ENCODE results near the gene GUCY1A2.

Gene GUCY1A2

GRCh38 chr11:107006076-107006833 lies 12.0 kb downstream of the GUCY1A2 start:
- DNase-seq (ENCODE audit: extremely low spot score, insufficient read length, low read depth) (no peak), FAIRE-seq (no peak)

DNA sequence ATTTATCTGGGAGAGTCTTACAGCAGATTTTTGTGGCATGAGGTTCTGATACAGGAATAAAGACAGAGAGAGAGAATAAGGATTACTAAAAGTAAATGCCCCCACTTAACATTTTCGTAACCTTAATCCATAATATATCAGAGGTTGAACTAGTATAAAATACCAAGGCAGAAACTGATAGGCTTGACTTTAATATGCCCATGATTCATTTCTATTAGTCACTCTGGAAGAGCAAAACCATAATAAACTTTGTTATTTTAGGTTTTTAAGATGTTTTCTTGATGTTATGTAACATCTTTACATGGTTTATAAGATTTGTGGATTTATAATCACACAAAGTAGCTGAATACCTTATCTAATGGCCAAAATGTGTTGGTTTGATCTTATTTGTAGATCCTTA lies 19.1 kb downstream of the GUCY1A2 start:
- FAIRE-seq = no peak
- no peak for DNase-seq (ENCODE audit: extremely low spot score, insufficient read length, low read depth)

GRCh38 chr11:106998916-106999188 lies 19.4 kb downstream of the GUCY1A2 start:
- DNase-seq (ENCODE audit: extremely low spot score, insufficient read length, low read depth) = no peak
- no peak for FAIRE-seq

DNA sequence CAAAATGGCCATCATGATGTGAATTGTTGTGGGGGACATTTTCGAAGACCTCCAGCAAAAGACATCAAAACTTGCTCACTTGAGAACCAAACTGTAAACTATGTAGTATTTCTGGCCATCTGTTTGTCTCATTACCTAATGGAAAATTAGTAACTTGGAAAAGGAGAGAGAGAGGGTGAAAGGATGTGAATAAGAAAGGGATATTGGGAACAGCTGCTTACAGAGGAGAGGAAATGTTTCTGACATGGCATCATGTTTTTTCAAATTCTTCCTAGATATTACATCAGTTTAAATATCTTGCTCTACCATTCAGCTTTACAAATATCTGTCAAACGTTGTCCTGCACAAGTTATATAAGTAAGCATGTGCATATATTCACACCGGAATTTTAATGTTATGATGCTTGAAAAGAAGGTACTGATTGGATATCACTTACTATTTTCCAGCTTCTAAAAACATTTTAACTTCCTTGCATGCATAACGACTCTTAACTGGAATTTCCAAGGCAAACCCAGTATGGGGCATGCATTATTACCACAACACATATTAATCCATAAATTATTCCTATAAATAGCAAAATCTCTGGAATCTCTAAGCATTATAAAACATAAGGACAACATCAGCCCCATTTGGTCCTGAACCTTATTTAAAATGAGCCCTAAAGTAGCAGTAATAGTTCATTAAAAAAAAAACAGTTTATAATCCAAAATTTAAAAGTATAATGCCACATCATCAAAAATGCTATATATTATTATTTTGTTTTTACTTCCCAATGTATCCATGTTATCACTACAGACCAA lies 20.0 kb downstream of the GUCY1A2 start:
- no peak for FAIRE-seq

GRCh38 chr11:106997227-106997626 lies 21.0 kb downstream of the GUCY1A2 start:
- FAIRE-seq (no peak), DNase-seq (ENCODE audit: extremely low spot score, insufficient read length, low read depth) (no peak)

More for the DNA sequence above, 20.0 kb downstream of the GUCY1A2 start:
- no peak for DNase-seq (ENCODE audit: extremely low spot score, insufficient read length, low read depth)

GRCh38 chr11:106996691-106997090 lies 21.6 kb downstream of the GUCY1A2 start:
- no peak for DNase-seq (ENCODE audit: extremely low spot score, insufficient read length, low read depth)
- FAIRE-seq = no peak

DNA sequence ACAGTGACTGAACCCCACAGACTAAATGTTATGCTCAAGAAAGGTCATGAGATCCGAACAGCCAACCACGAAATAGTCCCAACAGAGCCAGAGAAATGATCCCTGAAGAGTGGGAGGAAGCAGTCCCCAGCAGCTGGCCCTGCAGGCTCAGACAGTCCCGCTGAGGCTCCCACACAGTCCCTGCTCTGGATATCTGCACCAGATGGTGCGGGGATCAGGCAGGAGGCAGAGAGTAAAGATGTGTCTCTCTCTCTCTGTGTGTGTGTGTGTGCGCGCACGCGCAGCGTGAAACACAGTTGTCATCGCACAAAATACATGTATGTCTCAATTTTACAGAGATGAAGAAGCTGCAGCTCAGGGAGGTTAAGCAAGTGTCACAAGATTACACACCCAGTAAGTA lies 27.9 kb downstream of the GUCY1A2 start:
- DNase-seq (ENCODE audit: extremely low spot score, insufficient read length, low read depth) = no peak
- no peak for FAIRE-seq

GRCh38 chr11:106989078-106989455 lies 29.2 kb downstream of the GUCY1A2 start:
- FAIRE-seq = no peak
- no peak for DNase-seq (ENCODE audit: extremely low spot score, insufficient read length, low read depth)

DNA sequence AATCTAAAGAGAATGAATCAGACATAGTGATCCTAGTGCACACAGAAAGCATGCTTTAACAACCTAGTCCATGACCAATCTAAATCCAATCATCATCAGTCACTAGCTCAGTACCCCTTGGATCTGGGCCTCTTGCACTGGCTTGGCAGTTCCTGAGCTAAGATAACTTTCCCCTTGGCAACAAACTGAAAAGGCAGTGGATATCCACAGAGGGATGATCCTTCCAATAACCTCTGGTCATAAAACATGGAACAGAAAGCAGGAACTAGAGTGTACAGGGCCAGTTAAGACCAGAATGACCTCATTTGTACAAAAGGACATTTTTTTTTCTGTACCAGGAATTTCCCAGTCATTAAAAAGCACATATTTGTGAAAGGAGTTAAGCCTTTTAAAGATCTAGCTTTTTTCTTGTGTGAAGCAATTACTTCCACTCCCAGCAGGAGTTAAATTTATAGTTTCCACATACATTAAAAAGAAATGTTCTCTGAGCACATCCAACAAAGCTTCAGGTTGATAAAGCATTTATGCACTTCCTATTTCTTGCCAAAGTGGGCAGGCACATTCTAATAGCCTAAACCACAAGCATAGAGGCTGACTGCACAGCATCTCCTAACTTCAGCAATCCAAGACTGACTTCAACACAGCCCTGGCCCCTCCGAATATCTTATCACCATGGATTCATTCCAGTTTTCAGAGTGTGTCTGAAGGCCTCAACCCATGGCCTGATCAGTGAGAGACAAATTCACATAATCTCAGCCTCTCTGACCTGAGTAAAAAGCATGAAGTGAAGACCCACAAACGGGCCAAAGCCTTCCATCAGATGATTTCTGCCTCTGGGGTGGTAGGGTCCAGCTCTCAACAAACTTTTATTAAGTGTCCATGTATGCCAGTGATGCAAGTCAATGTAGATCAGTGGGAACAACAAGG lies 29.9 kb downstream of the GUCY1A2 start:
- DNase-seq (ENCODE audit: extremely low spot score, insufficient read length, low read depth) = no peak
- no peak for FAIRE-seq

GRCh38 chr11:106986673-106987072 lies 31.6 kb downstream of the GUCY1A2 start:
- DNase-seq (ENCODE audit: extremely low spot score, insufficient read length, low read depth) (no peak), FAIRE-seq (no peak)

DNA sequence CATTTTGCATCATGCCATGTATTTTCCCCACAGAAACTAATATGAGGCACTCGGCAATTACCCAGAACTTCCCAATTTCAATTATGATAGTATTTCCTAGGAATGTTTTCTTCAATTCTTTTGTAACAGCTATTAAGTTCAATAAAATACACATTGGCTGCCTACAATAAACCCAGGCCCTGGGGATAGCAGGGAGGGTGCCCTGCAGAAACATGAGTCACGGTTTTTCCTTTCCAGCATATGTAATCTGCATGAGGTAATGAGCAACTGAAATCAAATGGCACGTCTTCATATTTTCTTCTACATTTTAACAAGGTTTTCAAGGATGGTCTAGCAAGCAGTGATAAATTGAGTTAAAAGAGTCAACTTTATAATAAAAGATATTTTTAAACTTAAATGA lies 32.0 kb downstream of the GUCY1A2 start:
- DNase-seq (ENCODE audit: extremely low spot score, insufficient read length, low read depth) (no peak), FAIRE-seq (no peak)

DNA sequence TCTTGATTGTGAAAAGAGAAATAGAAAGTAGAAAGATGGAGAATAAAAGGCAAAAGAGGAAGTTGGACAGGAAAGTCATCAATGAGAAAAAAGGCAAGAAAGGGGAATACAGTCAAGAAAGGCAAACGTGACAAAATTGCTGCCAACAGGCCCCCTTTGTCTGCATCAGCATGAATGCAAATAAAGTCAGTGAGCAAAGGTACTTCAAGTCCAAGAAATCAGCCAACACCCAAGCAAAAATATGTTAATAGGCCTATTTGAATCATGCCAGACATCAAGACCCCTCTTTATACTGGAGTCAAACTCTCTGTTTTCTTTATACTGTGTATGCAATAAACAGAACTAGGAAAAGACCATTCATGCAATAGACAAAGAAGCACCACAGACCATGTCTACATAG lies 34.3 kb downstream of the GUCY1A2 start:
- FAIRE-seq = no peak

GRCh38 chr11:106983261-106983660 lies 35.0 kb downstream of the GUCY1A2 start:
- FAIRE-seq (no peak), DNase-seq (ENCODE audit: extremely low spot score, insufficient read length, low read depth) (no peak)

More for the DNA sequence above, 34.3 kb downstream of the GUCY1A2 start:
- no peak for DNase-seq (ENCODE audit: extremely low spot score, insufficient read length, low read depth)

DNA sequence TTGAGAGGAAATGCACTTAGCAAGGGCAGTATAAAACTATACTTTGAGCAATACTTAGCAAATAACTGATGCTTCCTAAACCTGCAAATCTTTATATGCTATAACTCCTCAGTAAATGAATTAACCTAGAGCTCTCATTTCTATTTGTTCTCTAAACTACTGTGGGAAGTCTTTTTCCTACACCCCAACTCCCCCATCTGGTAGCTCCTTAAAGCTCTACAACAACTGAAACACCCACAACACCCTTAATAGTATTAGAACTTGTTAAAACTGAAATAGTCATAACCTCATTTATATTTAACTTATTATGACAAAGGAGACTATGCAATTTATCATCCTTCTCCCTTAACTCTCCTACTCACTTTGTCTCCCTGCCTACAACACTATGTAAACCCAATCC lies 43.4 kb downstream of the GUCY1A2 start:
- no peak for DNase-seq (ENCODE audit: extremely low spot score, insufficient read length, low read depth)
- no peak for FAIRE-seq

DNA sequence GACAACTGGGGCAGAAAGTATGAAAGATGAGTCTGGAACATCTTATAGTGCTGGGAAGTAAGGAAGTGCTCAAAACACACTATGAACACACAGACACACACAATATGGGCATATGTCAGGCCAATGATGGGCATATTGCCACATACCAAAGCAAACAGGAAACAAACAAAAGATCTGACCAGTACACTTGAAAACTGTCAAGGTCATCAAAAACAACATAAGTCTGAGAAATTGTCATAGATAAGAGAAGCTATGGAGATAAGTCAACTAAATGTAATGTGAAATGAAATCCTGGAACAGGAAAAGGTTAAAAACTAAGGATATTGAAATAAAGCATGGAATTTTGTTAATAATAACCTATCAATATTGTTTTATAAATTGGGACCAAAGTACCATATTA lies 46.4 kb downstream of the GUCY1A2 start:
- DNase-seq (ENCODE audit: extremely low spot score, insufficient read length, low read depth) = no peak
- FAIRE-seq = no peak

GRCh38 chr11:106969644-106970355 lies 48.5 kb downstream of the GUCY1A2 start:
- no peak for DNase-seq (ENCODE audit: extremely low spot score, insufficient read length, low read depth)
- FAIRE-seq = no peak

DNA sequence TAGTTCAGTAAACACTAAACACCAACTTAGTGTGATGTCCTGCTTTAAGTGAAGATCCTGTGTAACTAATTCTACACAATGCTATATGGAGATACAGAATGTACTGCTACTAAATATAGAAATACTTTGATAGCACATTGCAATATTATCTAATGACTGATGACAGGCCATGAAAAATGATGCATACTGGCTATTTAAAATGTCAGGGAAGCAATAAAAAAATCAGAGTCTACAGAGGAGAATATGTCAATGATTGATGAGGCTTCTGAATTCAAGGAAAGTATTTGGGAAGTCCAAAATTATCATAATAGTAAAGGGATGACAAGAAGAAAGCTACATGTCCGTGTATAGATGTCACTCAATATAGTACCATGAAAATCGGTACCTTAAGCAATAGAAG lies 55.3 kb downstream of the GUCY1A2 start:
- no peak for DNase-seq (ENCODE audit: extremely low spot score, insufficient read length, low read depth)
- no peak for FAIRE-seq

DNA sequence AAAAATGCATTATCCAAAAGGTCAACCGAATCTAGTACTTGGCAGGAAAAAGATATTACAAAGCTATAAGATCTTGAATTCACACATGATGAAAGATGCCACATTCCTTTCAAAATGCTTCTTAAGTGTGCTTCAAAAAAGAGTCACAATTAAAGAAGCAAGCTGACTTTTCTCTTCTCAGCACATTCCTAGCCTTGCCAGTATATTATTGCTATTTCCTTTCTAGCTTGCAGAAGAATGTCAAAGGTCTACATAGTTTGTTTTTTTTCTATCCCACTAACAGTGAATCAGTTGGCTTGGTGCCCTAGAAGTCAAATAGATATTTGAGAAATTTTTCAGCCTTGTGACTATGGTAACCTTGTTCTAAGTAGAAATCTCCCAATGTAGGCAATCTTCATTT lies 56.8 kb downstream of the GUCY1A2 start:
- DNase-seq (ENCODE audit: extremely low spot score, insufficient read length, low read depth) = no peak

GRCh38 chr11:106961048-106961447 lies 57.2 kb downstream of the GUCY1A2 start:
- no peak for FAIRE-seq
- no peak for DNase-seq (ENCODE audit: extremely low spot score, insufficient read length, low read depth)

More for the DNA sequence above, 56.8 kb downstream of the GUCY1A2 start:
- FAIRE-seq = no peak

DNA sequence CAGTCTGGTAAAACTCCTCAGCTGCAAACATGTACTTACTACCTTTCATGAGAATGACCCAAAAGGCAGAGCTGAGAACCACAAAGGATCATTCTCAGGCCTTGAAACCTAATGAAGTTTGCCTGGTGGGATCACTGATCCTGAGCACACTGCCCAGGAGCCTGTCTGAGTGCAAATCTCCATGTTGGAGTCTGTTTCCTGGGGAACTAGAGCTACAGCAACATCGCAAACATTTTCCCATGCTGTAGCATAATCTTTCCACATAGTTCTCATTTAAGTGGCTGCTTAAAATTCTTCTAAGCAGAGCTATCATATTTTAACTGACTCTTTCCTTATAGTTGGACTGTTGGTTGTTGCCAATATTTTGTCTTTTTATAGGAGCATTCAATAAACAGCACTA lies 58.5 kb downstream of the GUCY1A2 start:
- DNase-seq (ENCODE audit: extremely low spot score, insufficient read length, low read depth) (no peak), FAIRE-seq (no peak)
